Measurements from ENCODE around the gene SYTL3.

The SYTL3 gene

DNA sequence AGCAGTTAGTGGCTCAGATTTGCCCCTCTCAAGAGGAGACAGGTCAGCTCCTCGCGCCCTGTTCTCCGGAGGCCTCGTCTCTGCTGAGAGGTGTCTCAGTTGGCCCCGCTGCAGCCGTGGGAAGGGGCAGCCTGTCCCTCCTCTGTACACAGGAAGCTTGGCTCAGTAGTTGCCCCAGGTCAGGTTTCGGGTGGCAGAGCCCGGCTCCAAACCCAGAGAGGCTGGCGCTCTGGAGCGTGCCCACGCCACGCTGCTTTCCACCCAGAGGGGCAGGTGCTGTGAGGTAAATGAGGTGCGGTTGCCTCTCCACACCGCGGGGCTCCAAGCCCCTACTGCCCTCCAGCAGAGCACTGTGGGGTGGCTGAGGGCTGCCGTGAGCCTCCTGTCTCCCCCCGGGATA is 21.3 kb upstream of the SYTL3 start:
- H3K4me1 ChIP-seq (ENCODE audit: insufficient read depth, low read length, poor library complexity, severe bottlenecking): no peaks in the 10 kb centered on the region
- H3K27me3 ChIP-seq (ENCODE audit: insufficient read depth, low read length, poor library complexity, severe bottlenecking): peaks cover 16% of the 10 kb centered on the region
- no peak overlapping the region for H3K4me3 ChIP-seq (ENCODE audit: low read length, poor library complexity, severe bottlenecking)
- TF ChIP-seq EZH2phosphoT487 (IDR thresholded peaks at IDR 0.05; ENCODE audit: borderline replicate concordance): no peak
- TF ChIP-seq, protein P1, sequence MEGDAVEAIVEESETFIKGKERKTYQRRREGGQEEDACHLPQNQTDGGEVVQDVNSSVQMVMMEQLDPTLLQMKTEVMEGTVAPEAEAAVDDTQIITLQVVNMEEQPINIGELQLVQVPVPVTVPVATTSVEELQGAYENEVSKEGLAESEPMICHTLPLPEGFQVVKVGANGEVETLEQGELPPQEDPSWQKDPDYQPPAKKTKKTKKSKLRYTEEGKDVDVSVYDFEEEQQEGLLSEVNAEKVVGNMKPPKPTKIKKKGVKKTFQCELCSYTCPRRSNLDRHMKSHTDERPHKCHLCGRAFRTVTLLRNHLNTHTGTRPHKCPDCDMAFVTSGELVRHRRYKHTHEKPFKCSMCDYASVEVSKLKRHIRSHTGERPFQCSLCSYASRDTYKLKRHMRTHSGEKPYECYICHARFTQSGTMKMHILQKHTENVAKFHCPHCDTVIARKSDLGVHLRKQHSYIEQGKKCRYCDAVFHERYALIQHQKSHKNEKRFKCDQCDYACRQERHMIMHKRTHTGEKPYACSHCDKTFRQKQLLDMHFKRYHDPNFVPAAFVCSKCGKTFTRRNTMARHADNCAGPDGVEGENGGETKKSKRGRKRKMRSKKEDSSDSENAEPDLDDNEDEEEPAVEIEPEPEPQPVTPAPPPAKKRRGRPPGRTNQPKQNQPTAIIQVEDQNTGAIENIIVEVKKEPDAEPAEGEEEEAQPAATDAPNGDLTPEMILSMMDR (conservative IDR thresholded peaks at IDR 0.05; ENCODE audit: low read length): no peak
- H2AFZ ChIP-seq (ENCODE audit: low read length): no peak overlapping the region
- peaks cover 59% of the 10 kb centered on the region; the same call in 1 of the 2 replicates for H3K36me3 ChIP-seq (ENCODE audit: insufficient read depth, low read length)
- no peaks in the 10 kb centered on the region for H3K9me3 ChIP-seq (ENCODE audit: insufficient read depth, low read depth, low read length)
- H3K9me2 ChIP-seq (replicated peaks; ENCODE audit: low read depth, low read length): no peaks in the 10 kb centered on the region
- no peak overlapping the region for H3K9ac ChIP-seq (ENCODE audit: low read depth, low read length, poor library complexity, severe bottlenecking)
- peaks cover 13% of the 10 kb centered on the region for H4K20me1 ChIP-seq (ENCODE audit: insufficient read depth, low read length, poor library complexity, severe bottlenecking)
- H3K4me2 ChIP-seq (ENCODE audit: low read depth, low read length, poor library complexity, severe bottlenecking): no peak overlapping the region
- H3K79me2 ChIP-seq (ENCODE audit: insufficient read depth, low read length): no peaks in the 10 kb centered on the region
- no peaks in the 10 kb centered on the region; the same call in 1 of the 2 replicates for H3F3A ChIP-seq (ENCODE audit: low read depth)

DNA sequence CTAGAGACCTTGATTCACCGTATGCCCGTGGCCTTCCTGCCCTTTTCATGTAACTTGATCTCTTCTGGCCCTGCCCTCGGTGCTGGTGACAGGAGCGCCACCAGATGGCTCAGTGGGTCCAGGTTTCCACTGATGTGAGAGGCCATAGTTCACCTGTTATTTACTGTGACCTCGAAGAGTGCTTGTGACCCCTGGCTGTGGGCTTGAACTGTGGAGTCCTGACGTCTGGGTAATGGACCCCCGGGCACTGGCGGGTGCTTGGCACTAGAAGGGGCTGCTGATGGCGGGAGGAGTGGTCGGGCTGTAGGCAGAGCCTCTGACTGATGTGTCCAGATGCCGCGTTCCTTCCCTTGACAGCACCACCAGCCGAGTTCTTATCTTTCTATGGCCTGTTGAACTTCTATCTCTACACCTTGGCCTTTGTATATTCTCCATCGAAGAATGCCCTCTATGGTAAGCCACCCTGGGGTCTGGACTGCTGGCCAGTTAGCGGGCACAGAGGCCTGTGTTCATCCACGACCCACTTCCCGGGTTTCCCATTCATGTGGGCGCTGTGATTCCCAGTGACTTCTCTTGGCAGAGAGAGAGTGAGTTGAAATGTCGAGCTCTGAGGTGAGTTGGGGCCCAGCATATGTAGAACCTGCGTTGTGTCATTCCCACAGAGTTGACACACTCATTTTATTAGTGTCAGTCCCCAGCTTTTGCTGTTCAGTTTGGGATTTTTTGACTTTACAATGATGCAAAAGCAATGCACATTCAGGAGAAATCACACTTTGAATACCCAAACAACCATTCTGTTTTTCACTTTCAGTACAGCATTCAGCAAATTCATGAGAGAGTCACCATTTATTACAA is 20.3 kb upstream of the SYTL3 start:
- H3K9me2 ChIP-seq (replicated peaks; ENCODE audit: low read depth, low read length): no peaks in the 10 kb centered on the region
- H3K4me1 ChIP-seq (ENCODE audit: insufficient read depth, low read length, poor library complexity, severe bottlenecking): no peaks in the 10 kb centered on the region
- peaks cover 55% of the 10 kb centered on the region; the same call in 1 of the 2 replicates for H3K36me3 ChIP-seq (ENCODE audit: insufficient read depth, low read length)
- H4K20me1 ChIP-seq (ENCODE audit: insufficient read depth, low read length, poor library complexity, severe bottlenecking): peaks cover 22% of the 10 kb centered on the region
- H3K4me3 ChIP-seq (ENCODE audit: low read length, poor library complexity, severe bottlenecking): no peak overlapping the region
- no peaks in the 10 kb centered on the region for H3K79me2 ChIP-seq (ENCODE audit: insufficient read depth, low read length)
- no peak overlapping the region for H3K4me2 ChIP-seq (ENCODE audit: low read depth, low read length, poor library complexity, severe bottlenecking)
- H3F3A ChIP-seq (ENCODE audit: low read depth): peaks cover 5% of the 10 kb centered on the region; the same call in 1 of the 2 replicates
- peaks cover 23% of the 10 kb centered on the region for H3K27me3 ChIP-seq (ENCODE audit: insufficient read depth, low read length, poor library complexity, severe bottlenecking)
- H3K9me3 ChIP-seq (ENCODE audit: insufficient read depth, low read depth, low read length): no peaks in the 10 kb centered on the region
- no peak overlapping the region for H2AFZ ChIP-seq (ENCODE audit: low read length)
- no peak overlapping the region for H3K9ac ChIP-seq (ENCODE audit: low read depth, low read length, poor library complexity, severe bottlenecking)
- TF ChIP-seq, protein P1 (conservative IDR thresholded peaks at IDR 0.05; ENCODE audit: low read length): peak; percentile 38
- TF ChIP-seq EZH2phosphoT487 (IDR thresholded peaks at IDR 0.05; ENCODE audit: borderline replicate concordance): no peak

DNA sequence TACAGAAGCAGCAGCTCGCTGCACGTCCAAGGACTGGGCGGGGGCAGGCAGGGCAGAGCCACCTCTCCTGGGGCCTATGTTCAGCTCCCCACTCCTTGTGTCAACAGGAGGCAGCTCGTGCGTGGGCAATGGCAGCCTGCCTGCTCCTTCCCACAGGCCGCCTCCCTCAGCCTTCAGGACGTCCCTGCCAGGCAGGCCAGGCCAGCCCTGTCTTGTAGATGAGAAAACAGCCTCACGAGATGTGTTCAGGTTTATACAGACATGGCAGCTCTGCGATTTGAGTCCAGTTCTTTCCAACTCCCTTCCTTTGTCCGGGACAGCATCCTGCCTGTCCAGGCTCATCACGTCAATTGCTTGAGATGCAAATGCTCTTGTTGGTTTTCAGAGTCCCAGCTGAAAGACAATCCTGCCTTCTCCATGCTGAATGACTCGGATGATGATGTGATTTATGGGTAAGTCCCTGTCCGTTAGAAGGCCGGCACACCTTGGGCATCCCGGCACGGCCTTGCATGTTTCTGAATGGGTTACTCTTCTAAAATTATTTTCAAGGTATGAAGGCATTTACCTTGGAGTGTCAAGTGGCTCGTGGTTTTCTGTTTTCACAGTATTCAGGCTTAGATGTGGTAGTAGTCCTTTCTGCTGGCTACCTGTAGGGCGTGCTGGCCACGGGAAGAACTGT is 18.8 kb upstream of the SYTL3 start:
- peaks cover 23% of the 10 kb centered on the region for H3K27me3 ChIP-seq (ENCODE audit: insufficient read depth, low read length, poor library complexity, severe bottlenecking)
- H3K36me3 ChIP-seq (ENCODE audit: insufficient read depth, low read length): peaks cover 43% of the 10 kb centered on the region; the same call in 1 of the 2 replicates
- H3K79me2 ChIP-seq (ENCODE audit: insufficient read depth, low read length): no peaks in the 10 kb centered on the region
- TF ChIP-seq, protein P1 (conservative IDR thresholded peaks at IDR 0.05; ENCODE audit: low read length): no peak
- TF ChIP-seq EZH2phosphoT487 (IDR thresholded peaks at IDR 0.05; ENCODE audit: borderline replicate concordance): no peak
- no peak overlapping the region for H3K9ac ChIP-seq (ENCODE audit: low read depth, low read length, poor library complexity, severe bottlenecking)
- H3K9me2 ChIP-seq (replicated peaks; ENCODE audit: low read depth, low read length): no peaks in the 10 kb centered on the region
- H3F3A ChIP-seq (ENCODE audit: low read depth): peaks cover 8% of the 10 kb centered on the region; the same call in 1 of the 2 replicates
- no peak overlapping the region for H3K4me3 ChIP-seq (ENCODE audit: low read length, poor library complexity, severe bottlenecking)
- H3K4me2 ChIP-seq (ENCODE audit: low read depth, low read length, poor library complexity, severe bottlenecking): no peak overlapping the region
- H3K9me3 ChIP-seq (ENCODE audit: insufficient read depth, low read depth, low read length): no peaks in the 10 kb centered on the region
- H2AFZ ChIP-seq (ENCODE audit: low read length): no peak overlapping the region
- peaks cover 10% of the 10 kb centered on the region for H3K4me1 ChIP-seq (ENCODE audit: insufficient read depth, low read length, poor library complexity, severe bottlenecking)
- peaks cover 30% of the 10 kb centered on the region for H4K20me1 ChIP-seq (ENCODE audit: insufficient read depth, low read length, poor library complexity, severe bottlenecking)
